ENCODE data around the gene CHDH.

Gene CHDH

DNA sequence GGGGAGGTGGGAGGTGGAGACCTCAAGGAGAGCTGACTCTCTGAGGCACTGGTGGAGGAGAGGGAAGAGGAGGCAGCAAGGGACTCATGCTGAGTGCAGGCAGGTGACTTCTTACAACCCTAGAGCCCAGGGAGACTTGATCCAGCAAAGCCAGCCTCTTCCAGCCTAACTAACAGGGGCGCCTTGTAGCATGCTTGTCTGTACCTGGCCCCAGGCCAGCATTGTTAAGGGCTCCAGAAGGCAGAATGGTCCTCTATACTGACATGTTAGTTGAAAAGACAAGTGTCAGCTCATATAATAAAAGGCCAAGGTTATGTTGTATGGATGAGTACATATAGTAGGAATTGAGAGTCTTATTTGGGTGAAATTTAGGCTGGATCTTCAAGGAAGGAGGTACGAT, 65.4 kb downstream of the CHDH start:
- no peak for DNase-seq

DNA sequence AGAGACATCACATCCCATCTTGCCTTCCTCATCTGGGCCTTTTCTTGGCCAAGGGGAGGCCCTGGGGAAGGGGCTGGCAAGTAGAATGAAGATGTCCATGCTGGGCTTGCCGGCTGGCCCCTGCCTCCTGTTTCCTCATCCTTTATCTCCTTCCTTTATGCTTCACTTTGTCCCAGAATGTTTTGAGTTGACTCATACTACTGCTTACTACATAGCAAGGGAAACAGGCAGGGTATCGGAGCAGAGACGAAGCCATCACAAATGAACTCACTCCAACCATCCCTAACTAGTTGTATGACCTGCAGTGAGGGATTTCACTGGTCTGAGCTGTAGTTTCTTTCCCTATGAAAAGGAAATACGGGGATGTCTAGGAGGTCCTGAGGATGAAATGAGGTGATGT, 66.0 kb downstream of the CHDH start:
- no peak for DNase-seq

DNA sequence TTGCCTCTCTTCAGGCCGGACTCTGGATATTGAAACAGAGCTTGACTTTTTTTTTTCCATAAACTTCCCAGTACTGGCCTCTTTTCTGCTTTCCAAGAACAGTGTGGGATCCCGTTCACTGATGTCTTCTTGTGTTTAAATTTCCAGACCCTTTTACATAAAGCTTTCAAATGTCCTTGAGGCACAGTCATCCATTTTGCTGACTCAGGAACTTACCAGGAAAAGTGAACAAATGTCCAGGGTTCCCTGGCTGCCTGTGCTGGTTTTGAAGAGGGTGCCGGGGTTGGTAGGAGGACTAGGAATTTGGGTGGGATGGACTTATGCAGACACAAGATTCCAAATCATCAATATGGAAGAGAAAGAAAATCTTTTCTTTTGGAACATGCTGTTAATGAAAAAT, 68.1 kb downstream of the CHDH start:
- DNase-seq = no peak

DNA sequence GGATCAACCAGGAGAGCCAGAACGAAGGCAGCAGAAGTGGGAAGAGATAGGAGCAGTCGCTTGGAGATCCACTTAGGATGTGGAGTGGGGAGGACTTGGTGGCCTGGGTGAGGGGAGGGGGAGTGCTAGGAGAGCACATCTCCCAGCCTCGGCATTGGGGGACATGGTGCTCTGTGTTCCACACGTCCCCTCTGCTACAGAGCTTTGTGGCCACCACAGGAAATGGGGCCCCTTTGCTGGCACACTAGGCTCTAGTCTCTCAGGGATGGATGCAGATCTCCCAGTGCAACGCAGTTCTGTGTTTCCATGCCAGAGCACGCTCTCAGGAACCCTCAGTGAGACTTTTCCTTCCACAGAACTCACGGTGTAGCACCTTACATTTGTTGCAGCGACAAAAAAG, 68.8 kb downstream of the CHDH start:
- DNase-seq = no peak

DNA sequence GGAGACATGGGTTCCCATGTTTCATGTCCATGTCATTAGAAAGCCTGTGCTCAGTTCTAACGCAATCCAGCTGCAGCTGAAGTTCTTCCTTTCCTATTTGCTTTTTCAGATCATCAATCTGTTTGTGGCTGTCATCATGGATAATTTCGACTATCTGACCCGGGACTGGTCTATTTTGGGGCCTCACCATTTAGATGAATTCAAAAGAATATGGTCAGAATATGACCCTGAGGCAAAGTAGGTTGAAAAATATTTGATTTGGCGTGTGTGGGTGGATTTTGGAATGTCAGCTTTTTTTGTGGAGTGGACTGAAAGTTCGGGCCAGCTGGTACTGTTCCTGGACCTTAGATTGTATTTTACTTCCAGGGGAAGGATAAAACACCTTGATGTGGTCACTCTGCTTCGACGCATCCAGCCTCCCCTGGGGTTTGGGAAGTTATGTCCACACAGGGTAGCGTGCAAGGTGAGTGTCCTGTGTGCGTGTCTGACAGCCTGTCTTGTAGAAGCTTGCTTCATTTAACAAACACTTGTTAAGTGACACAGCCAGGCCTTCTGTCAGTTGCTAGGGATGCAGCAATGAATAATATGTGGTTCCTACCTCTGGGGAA, 69.6 kb downstream of the CHDH start:
- DNase-seq = no peak

DNA sequence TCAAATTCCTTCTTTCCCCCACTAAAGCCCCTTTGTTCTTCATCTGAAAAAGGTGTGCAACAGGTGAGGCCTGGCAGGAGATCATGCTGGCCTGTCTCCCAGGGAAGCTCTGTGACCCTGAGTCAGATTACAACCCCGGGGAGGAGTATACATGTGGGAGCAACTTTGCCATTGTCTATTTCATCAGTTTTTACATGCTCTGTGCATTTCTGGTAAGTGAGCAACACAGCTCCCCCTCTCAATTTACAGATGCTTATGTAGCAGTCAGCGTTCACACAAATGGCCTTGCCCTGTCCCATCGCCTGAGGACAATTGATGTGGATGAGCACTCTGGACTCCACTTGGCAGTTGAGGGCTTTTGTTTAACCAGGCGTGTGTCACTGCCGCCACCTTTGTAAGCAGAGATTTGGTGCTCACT, 70.4 kb downstream of the CHDH start:
- no peak for DNase-seq

DNA sequence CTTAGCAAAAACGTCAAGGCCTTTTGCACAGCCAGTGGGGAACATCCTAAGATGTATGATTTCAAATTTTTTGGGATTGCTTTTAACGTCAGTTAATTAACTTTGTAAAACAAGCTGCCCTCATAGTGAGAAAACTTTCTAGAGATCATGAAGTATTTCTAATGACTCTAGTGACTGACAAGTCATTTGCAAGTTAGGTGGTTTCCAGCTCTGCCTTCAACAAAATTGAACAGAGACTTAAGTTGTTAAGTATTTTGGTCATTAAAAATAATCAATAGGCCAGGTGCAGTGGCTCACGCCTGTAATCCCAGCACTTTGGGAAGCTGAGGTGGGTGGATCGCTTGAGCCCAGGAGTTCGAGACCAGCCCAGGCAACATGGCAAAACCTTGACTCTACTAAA, 71.2 kb downstream of the CHDH start:
- no peak for DNase-seq

DNA sequence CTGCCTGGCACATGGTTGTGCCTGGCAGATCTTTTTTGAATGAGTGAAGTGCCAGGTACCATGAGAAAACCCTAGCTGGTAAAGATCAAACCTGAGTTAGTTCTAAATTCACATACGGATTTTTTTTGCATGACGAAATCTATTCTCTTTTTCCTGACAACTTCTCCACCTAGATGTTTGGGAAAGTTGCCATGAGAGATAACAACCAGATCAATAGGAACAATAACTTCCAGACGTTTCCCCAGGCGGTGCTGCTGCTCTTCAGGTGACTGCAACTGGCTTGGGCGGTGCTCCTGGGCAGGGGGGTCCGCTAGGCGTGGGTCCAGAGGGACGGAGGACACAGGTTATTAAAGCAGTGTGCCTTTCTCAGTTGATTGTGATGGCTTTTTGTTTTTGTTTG, 71.8 kb downstream of the CHDH start:
- no peak for DNase-seq

DNA sequence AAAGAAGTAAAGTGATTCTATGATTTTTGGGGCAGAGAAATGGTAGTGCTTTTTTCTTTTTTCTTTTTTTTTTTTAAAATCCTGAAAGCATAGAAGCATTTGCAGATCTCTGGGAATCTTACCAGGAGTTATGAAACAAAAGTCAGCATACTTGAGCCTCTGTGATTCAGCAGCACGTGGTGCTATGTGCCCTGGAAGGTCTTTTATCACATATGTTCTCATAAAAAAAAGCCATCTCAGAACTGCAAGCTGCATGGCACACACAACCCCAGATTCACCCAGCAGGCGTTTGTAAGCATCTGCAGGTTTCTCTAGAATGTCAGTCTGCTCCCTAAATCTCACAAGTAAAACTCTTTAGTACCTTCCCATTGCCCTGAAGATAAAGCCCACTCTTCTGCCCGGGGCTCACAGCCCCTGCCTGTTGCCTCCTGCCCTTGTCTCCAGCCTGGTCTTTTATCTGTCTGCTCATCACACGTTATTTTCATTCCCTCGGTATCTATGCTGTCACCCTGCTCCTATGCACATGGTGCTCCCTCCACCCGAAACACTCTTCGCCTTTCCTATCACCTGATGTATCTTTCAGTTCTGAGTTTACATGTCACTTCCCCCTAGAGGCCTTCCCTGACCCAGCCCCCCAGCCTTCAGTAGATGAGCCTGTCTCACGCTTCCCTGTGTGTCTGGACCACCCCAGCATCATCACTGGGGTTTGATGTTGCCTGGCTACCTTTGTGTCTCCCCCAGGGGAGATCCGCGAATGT, 72.4 kb downstream of the CHDH start:
- DNase-seq = no peak

DNA sequence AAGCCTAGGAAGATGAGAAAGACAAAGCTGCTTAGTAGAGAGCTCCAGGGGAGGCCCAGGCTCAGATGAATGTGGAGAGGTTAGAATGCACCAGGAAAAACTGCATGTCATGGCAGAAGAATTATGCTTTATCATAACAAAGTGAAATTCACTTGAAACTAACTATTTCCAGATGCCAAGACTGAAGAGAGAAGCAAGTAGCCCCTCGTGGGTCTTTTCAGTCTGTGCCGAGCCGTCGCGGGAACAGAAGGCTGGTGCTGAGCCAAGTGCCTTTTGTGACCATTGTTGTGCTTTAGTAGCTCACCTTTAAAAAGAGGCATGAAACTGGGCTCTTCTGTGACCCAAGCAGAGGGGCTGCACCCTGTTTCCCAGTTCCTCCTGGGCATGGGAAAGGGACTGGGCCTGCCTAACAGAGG, 73.2 kb downstream of the CHDH start:
- no peak for DNase-seq

DNA sequence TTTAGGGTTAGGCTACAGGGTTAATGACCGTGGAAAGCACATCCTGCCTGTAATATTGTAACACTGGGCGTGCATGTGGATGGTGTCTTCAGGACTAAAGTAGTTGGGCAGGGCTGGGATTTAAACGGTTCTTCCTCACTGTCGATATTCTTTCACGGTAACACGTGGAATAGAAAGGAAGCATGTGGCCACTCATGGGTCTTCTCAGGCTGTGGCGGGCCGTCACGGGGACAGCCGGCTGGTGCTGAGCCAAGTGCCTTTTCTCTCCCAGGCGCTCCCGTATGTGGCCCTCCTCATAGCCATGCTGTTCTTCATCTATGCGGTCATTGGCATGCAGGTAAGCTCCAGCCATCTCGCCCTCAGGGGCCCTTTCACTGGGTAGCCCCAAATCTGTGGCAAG, 73.7 kb downstream of the CHDH start:
- no peak for DNase-seq

DNA sequence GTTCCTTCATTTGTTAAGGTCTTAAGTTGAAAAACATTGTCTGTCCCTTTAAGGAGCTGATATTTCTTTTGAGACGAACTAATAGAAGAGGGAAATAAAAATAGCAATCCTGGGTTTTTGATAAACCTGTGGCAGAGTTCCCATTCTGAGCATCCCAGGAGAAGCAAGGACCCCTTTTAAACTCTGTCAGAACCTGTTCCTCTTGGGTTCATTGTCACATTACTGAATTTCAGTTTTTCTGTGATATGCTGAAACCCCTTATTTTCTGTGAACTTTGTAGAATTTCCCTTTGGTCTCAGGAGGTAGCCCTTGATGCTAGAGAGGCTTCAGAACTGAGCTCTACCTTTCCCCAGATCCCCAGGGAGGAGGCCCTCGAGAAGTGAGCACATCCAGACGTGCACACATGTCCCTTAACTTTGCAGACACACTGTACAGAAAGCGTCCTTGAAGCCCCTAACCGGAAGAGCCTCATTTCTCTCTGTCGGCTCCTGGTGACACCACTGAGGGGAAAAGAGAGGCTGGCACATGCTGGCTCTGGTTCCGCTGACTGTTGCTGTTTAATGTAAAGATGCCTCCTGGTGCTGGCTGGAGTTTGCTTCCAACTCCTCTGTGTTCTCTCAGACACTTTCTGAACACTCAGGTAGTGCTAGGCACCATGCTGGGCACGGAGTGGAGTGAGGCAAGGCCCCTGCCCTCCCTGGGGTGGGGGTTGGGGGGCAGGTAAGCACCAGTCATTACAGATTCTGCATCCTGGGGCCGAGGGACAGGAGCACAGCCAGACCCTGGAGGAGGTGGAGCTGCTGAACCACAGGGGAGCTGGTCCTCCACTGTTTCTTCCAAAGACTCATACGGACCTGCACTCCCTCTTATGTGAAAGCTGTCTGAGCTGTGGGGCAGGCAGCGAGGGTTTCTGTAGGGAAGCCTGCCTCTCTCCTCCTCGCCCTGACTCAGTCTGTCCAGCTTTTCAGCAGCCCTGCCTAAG, 77.5 kb downstream of the CHDH start:
- no peak for DNase-seq

DNA sequence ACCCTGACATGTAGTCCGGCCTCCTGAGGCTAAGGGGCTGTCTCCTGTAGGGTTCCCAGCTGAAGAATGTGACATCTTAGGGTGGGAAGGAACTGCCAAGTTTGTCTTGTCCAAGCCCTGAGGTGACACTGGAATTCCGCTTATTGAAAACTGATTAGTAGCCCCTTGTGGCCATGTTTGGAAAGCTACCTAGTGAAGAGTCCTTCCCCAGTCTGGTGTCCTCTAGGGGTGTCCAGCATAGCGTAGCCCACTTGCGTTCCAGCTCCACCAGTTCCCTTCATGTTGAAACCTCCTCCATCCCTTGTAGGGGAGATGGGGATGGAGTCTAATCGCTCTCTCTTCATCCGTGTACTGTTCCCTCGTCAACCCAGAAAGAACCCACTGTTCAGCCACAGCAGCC, 79.5 kb downstream of the CHDH start:
- no peak for DNase-seq

DNA sequence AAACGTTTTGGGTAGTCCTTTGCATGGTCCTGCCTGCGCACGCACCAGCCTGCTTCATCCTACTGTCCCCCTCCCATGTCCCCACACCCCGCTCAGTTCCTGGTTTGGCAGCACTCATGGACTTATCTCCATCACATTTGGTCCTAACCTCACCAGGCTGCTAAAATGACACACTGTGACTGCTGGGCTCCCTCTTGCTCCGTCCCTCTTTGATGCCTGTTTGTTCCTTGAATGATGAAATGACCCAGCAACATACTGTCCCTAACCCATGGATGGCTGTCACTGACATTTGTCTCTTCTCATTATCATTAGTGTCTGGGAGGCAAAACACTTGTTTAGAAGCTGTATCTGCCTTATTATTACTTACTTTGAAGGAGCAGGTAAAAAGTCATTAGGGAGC, 80.5 kb downstream of the CHDH start:
- no peak for DNase-seq

DNA sequence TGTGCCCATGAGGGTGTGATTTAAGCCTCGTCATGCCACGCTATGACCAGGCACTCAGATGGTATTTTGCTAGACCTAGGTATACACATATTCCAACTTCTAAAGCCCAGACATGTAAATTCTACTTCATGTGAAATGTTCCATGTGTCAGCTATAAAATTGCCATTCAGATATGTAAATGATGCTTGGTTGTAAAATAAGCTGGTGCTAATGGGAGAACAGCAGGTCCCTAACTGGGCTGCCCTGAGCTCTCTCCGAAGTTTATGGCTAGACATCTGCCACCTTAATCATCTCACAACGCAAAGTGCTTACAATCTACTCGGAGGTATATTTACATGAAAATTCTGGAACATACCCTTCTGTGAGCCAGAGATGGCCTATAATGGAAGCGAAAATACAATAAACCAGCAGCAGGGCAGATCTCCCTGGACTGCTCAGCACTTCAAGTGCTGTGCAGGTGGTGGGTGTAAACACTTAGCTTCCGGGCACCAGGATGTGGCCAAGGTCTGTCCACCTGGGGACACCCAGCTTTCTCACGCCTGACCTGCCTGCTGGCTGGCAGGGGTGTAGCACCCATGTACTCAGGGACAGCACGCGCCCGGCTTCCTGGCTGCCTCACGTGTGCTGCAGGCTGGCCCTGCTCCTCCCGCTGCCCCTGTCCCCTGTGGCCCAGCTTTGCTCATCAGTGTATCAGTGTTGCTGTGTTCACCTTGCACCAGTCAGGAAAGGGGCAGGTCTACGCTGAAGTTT, 82.0 kb downstream of the CHDH start:
- no peak for DNase-seq

DNA sequence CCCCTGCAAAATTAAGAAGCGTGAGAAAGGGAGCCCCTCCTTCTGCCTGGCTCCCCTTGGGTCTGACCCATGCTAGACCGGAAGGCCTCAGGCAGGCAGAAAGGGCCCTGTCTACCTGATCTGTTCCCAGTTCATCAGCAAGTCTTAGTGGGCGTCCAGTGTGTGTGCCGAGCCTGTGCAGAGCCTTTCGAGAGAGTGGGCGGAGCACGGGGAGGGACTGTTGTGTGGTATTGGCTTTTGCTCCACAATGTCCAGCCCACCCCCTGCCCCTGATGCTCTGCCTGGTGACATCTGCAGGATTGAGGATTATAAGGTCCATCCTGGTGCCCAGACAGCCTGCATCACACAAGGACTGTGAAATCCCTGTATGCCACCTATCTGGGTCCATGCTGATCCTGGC, 82.9 kb downstream of the CHDH start:
- no peak for DNase-seq

Measured in midbrain (tissue), 1 donor.